Large intestine (tissue), 12 donors: Measurements from ENCODE around the gene NFU1. TPM values are rescaled to one million over a fixed set of nuclear protein-coding genes. Genes with fewer than 3 reads are reported as not detected.

Experiments
- DNase-seq, 2 donors: peaks; one replicate each; pipeline versions ENCODE4 v3.0.0 to v3.0.0-alpha.2; 2013
- H3K27ac ChIP-seq: one replicate; pipeline ENCODE4 v1.5.1; 2013; ENCODE audit warnings: low read length
- H3K27me3 ChIP-seq: 2 replicates; pipeline ENCODE4 v1.6.1; 2013; ENCODE audit warnings: low read length; ENCODE audit not compliant: control insufficient read depth, insufficient read depth
- H3K36me3 ChIP-seq: 2 replicates; pipeline ENCODE4 v1.6.1; 2013; ENCODE audit warnings: low read length; ENCODE audit not compliant: control insufficient read depth, insufficient read depth
- H3K4me1 ChIP-seq: one replicate; pipeline ENCODE4 v1.6.1; 2013; ENCODE audit warnings: low read length; ENCODE audit not compliant: control insufficient read depth, insufficient read depth
- H3K4me3 ChIP-seq: one replicate; pipeline ENCODE4 v1.5.1; 2013; ENCODE audit warnings: low read length
- H3K9me3 ChIP-seq: one replicate; pipeline ENCODE4 v1.6.1; 2013; ENCODE audit warnings: mild to moderate bottlenecking, low read depth, low read length, moderate library complexity; ENCODE audit not compliant: control insufficient read depth
- WGBS: methylation state at CpG from one replicate; pipeline ENCODE4 v1.1.5; 2013; ENCODE audit warnings: low lambda C conversion rate; ENCODE audit not compliant: insufficient coverage; 5-methylcytosine and 5-hydroxymethylcytosine counted together
- long read RNA-seq, 11 donors: transcript quantifications; one replicate each; lab custom pipeline, GENCODE V29; 2026
- polyA plus RNA-seq: library from polyadenylated mRNA; unstranded; fragments of 120-200 nt; gene quantifications from one replicate; pipeline ENCODE4 v1.2.1, GENCODE V29; 2013

Gene NFU1
- polyA plus RNA-seq: 52.9 TPM
- long read RNA-seq, donor 1, transcript NFU1-203 (8 exons, 1,467 nt): major isoform, 19 of 19 reads
- long read RNA-seq, donor 1, partial matches to known transcripts: 0 of 19 reads
- long read RNA-seq, donor 1, other reads (novel, unspliced or antisense): 0 of 19 reads
- long read RNA-seq, donor 2, transcript NFU1-203 (8 exons, 1,467 nt): major isoform, 42 of 55 reads
- long read RNA-seq, donor 2, partial matches to known transcripts: 12 of 55 reads
- long read RNA-seq, donor 2, other reads (novel, unspliced or antisense): 0 of 55 reads
- long read RNA-seq, donor 3: 0 reads
- long read RNA-seq, donor 4, partial matches to known transcripts: 0 of 4 reads
- long read RNA-seq, donor 4, other reads (novel, unspliced or antisense): 0 of 4 reads
- long read RNA-seq, donor 5, transcript NFU1-203 (8 exons, 1,467 nt): major isoform, 23 of 24 reads
- long read RNA-seq, donor 5, partial matches to known transcripts: 0 of 24 reads
- long read RNA-seq, donor 5, other reads (novel, unspliced or antisense): 0 of 24 reads
- long read RNA-seq, donor 6, transcript NFU1-203 (8 exons, 1,467 nt): major isoform, 34 of 41 reads
- long read RNA-seq, donor 6, partial matches to known transcripts: 6 of 41 reads
- long read RNA-seq, donor 6, other reads (novel, unspliced or antisense): 0 of 41 reads
- long read RNA-seq, donor 7, transcript NFU1-203 (8 exons, 1,467 nt): major isoform, 16 of 16 reads
- long read RNA-seq, donor 7, partial matches to known transcripts: 0 of 16 reads
- long read RNA-seq, donor 7, other reads (novel, unspliced or antisense): 0 of 16 reads
- long read RNA-seq, donor 8, transcript NFU1-203 (8 exons, 1,467 nt): major isoform, 38 of 38 reads
- long read RNA-seq, donor 8, partial matches to known transcripts: 0 of 38 reads
- long read RNA-seq, donor 8, other reads (novel, unspliced or antisense): 0 of 38 reads
- long read RNA-seq, donor 9, transcript NFU1-203 (8 exons, 1,467 nt): major isoform, 36 of 37 reads
- long read RNA-seq, donor 9, partial matches to known transcripts: 0 of 37 reads
- long read RNA-seq, donor 9, other reads (novel, unspliced or antisense): 0 of 37 reads
- long read RNA-seq, donor 10, transcript NFU1-203 (8 exons, 1,467 nt): major isoform, 34 of 35 reads
- long read RNA-seq, donor 10, partial matches to known transcripts: 0 of 35 reads
- long read RNA-seq, donor 10, other reads (novel, unspliced or antisense): 0 of 35 reads
- long read RNA-seq, donor 11, transcript NFU1-203 (8 exons, 1,467 nt): major isoform, 34 of 34 reads
- long read RNA-seq, donor 11, partial matches to known transcripts: 0 of 34 reads
- long read RNA-seq, donor 11, other reads (novel, unspliced or antisense): 0 of 34 reads

GRCh38 chr2:69436938-69437750, at the start of gene NFU1:
NFU1 (minus strand) TSS chr2:69437435; CDS start chr2:69437422, 13 bp downstream.
- Histone ChIP-seq H3K9me3 (no peaks in the 10 kb centered on the region), H3K27ac (peak within 1 kb of the TSS; percentile 83), H3K27me3 (no peaks in the 10 kb centered on the region), H3K4me3 (peak within 1 kb of the TSS; percentile 92), H3K36me3 (no peaks in the 10 kb centered on the region), H3K4me1 (peaks cover 11% of the 10 kb centered on the region)
- WGBS: no CpG with 5 or more reads among the region's 60 CpGs
- peak; percentile 94 to 96 for DNase-seq

GRCh38 chr2:69483696-69484095, 46.5 kb upstream of the NFU1 start:
- WGBS: 40% methylated on average over 2 of the region's 3 CpGs
- Histone ChIP-seq H3K4me3 (no peak overlapping the region), H3K9me3 (no peaks in the 10 kb centered on the region), H3K36me3 (peaks cover 11% of the 10 kb centered on the region), H3K27me3 (no peaks in the 10 kb centered on the region), H3K4me1 (peaks cover 8% of the 10 kb centered on the region), H3K27ac (peak overlapping the region; percentile 7)
- peak in 1 of 2 donors; percentile 66 for DNase-seq

DNA sequence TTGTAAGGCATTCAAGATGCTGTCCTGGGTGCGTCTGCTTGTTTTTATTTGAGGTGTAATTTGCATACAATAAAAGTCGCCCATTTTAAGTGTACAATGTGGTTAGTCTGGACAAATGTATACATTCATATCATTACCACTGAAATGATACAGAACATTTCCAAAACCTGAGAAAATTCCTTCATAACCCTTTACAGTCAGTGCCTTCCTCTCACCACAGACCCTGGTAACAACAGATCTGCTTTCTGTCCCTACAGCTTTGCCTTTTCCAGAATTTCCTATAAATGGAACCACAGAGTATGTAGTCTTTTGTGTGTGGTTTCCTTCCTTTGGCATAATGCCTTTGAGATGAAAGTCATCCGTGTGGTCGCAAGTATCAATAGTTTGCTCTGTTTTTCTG, 45.8 kb upstream of the NFU1 start:
- no peak overlapping the region for H3K4me3 ChIP-seq
- H3K27me3 ChIP-seq: no peaks in the 10 kb centered on the region
- WGBS: no CpG with 5 or more reads among the region's 4 CpGs
- DNase-seq: no peak
- peaks cover 8% of the 10 kb centered on the region for H3K4me1 ChIP-seq
- H3K9me3 ChIP-seq: no peaks in the 10 kb centered on the region
- no peak overlapping the region for H3K27ac ChIP-seq
- H3K36me3 ChIP-seq: peaks cover 11% of the 10 kb centered on the region

DNA sequence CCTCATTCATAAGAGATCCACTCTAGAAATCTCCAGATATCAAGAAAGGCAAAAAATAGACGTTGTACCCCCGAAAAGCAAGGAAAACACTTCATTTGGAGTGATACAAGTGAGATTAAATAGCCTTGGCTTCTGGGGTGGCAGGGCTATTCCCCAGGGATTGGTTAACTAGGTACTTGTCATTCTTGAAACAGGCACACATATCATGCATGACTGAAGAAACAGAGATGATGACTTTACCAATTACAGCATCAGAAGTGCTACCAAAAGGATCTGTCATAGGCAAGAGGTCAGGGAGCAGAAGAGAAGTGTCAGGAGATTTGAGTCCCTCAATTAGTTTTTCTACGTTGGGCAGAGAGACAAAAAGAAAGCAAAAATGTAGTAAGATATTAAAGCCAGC, 45.2 kb upstream of the NFU1 start:
- Histone ChIP-seq H3K9me3 (no peaks in the 10 kb centered on the region), H3K4me1 (peaks cover 8% of the 10 kb centered on the region), H3K27me3 (no peaks in the 10 kb centered on the region), H3K36me3 (peaks cover 11% of the 10 kb centered on the region), H3K27ac (no peak overlapping the region), H3K4me3 (no peak overlapping the region)
- no CpG with 5 or more reads among the region's 3 CpGs for WGBS
- no peak for DNase-seq

DNA sequence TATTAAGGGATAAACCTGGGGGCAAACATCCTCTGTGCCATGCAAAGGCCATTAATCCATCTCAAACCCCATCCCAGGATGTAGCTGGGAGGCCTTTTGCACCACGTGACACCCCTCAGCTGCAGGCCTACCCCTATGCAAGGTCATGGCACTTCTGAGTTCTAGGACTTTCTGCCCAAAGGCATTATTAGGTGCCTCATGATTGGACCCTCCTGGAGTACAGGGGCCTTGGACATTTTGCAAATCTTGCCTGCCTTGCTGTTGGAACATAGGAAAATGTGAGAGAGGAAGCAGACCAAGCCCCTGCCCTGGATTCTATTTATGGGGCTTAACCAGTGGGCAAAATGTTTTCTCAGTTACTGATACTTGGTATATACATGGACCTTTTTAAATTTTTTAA, 44.2 kb upstream of the NFU1 start:
- H3K4me1 ChIP-seq: peaks cover 8% of the 10 kb centered on the region
- H3K4me3 ChIP-seq: no peak overlapping the region
- no peak for DNase-seq
- WGBS: no CpG with 5 or more reads among the region's 1 CpG
- peaks cover 11% of the 10 kb centered on the region for H3K36me3 ChIP-seq
- no peaks in the 10 kb centered on the region for H3K27me3 ChIP-seq
- no peak overlapping the region for H3K27ac ChIP-seq
- H3K9me3 ChIP-seq: no peaks in the 10 kb centered on the region

DNA sequence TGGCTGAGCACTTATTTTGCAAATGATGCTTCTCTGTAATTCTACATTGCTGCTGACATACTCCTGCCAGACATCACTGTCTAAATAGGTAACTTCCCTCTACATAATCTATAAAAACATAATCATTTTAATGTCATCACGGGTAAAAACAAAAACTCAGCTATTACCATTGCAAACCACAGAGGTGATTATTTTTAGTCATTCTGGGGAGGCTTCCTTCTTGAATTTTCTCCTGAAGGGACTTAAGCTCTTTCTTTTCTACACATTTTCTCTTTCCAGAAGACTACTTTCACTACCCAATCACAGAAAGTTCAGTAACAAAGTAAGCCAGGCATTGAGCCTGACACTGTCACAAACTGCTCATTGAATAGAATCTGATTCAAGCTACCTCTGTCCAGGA, 40.4 kb upstream of the NFU1 start:
- WGBS: no CpG with 5 or more reads among the region's 1 CpG
- Histone ChIP-seq H3K9me3 (no peaks in the 10 kb centered on the region), H3K36me3 (peaks cover 15% of the 10 kb centered on the region), H3K4me1 (no peaks in the 10 kb centered on the region), H3K27ac (no peak overlapping the region), H3K27me3 (no peaks in the 10 kb centered on the region), H3K4me3 (no peak overlapping the region)
- DNase-seq: no peak

DNA sequence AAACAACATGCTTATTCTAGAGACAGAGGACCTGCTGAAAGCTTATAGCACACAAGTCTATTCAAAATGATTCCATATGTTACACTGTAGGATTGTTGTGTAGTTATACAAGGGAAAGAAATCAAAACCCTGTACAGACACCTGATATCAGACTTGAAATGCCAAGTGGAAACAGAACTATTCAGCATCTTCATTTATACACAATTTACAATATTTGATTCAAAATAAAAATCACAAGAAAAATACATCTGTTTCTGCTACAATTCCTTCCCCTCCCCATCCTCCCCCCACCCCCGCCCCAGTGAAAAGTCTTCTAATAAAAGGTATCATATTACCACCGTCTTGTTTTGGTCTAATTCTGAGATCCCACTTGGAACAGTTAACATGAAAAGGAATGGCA, 37.5 kb upstream of the NFU1 start:
- no peak overlapping the region for H3K27ac ChIP-seq
- peaks cover 6% of the 10 kb centered on the region for H3K4me1 ChIP-seq
- H3K4me3 ChIP-seq: no peak overlapping the region
- peaks cover 7% of the 10 kb centered on the region for H3K36me3 ChIP-seq
- H3K27me3 ChIP-seq: no peaks in the 10 kb centered on the region
- WGBS: no CpG with 5 or more reads among the region's 2 CpGs
- no peak for DNase-seq
- no peaks in the 10 kb centered on the region for H3K9me3 ChIP-seq

GRCh38 chr2:69471793-69472192, 34.6 kb upstream of the NFU1 start:
- 13% methylated on average over 1 of the region's 2 CpGs for WGBS
- H3K4me3 ChIP-seq: no peak overlapping the region
- H3K36me3 ChIP-seq: peaks cover 4% of the 10 kb centered on the region
- H3K9me3 ChIP-seq: no peaks in the 10 kb centered on the region
- peak in 1 of 2 donors; percentile 49 for DNase-seq
- H3K27ac ChIP-seq: no peak overlapping the region
- no peaks in the 10 kb centered on the region for H3K27me3 ChIP-seq
- H3K4me1 ChIP-seq: peaks cover 6% of the 10 kb centered on the region

GRCh38 chr2:69470911-69471310, 33.7 kb upstream of the NFU1 start:
- DNase-seq: peak; percentile 36 to 73
- no peak overlapping the region for H3K27ac ChIP-seq
- peaks cover 6% of the 10 kb centered on the region for H3K36me3 ChIP-seq
- H3K4me3 ChIP-seq: no peak overlapping the region
- H3K9me3 ChIP-seq: no peaks in the 10 kb centered on the region
- peaks cover 6% of the 10 kb centered on the region for H3K4me1 ChIP-seq
- H3K27me3 ChIP-seq: no peaks in the 10 kb centered on the region
- 8% methylated on average over 2 of the region's 5 CpGs for WGBS
